DMS 273 (cell line): ENCODE data around the gene AKR1B1.

Source experiments
- DNase-seq: peaks from one replicate; lab custom pipeline; 2025; ENCODE audit not compliant: unreplicated experiment; lab: John Stamatoyannopoulos, UW

Gene AKR1B1

DNA sequence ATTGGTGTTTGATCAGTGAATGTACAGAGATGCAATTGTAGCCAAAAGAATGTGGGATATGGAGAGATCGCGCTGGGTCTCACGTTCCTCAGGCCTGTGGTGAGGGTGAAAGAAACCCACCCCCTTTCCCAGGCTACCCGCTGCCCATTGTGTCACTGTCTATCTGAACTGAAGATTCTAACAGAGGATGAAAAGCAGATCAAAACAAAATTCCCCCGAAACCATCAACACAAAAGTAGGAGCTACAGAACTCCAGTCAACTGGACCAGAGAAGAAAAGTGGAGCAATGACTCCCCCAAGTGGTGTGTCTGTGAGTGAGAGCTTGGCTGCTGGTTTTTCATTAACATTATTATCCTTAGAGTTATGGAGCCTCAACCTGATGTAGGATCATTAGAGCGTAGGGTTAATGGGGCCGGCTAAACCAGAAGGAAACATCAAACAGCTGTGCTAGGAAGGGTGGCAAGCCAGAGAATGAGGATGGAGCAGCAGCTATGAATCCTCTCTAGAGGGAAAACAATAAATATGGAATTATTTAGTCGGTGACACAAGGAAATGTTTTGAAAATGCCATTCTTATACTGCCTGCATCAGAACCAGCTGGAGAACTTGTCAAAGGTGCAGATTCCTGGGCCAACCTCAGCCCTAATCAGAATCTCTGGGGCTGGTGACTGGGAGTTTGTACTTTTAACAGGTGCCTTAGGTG lies 38.3 kb downstream of the AKR1B1 start:
- DNase-seq: peak; percentile 90

DNA sequence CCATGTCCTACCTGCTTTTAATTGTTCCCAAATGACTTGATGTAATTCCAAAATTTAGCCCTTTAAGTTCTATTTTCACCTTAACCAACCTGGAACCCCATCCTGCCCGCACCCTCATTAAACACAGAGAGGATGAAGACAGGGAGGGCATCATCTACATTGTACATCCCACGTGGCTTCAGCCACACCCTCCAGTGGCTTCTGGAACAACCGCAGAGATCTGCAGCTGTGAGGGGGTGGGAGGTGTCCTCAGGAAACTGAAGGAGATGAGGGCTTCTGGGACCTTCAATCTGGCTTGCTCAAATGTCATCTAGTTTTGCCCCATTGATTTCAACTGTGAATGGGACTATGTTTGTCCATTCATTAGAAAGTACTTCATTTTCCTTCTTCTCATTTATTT lies 39.0 kb downstream of the AKR1B1 start:
- no peak for DNase-seq

DNA sequence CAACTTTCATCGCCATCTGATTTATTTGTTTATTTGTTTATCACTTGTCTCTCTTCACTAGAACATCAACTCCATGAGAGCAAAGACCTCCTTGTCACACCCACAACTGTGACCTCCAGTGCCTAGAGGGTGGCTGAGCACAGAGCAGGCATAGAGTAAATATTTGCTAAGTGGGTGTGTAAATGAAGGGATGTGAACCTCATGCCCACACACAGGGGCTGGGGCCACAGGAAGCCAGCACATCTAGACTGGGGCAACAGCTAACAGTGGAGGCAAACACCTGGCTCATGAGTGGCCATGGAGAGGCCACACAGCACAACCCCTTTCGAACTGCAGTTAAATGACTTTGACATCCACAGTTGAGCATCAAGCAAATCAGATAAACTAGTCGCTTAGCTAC lies 39.8 kb downstream of the AKR1B1 start:
- DNase-seq: no peak

DNA sequence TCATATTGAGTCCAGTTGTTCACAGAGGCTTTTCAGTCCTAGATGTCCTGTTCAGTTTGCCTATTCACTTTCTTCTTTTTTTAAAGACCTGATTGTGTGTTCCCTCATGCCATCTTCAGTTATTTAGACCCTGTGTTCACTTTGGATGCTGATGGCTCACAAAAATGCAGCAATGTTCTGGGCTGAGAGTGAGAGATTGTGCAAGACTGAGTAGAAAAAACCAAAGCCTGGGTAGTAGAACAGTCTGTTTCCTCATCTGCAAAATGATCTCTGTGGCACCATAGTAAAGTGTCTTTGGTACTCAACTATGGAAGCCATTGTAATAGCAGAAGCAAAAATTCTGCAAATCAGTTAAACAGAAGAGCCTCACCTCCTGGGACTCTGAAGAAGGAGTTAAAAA lies 43.2 kb downstream of the AKR1B1 start:
- DNase-seq: no peak

DNA sequence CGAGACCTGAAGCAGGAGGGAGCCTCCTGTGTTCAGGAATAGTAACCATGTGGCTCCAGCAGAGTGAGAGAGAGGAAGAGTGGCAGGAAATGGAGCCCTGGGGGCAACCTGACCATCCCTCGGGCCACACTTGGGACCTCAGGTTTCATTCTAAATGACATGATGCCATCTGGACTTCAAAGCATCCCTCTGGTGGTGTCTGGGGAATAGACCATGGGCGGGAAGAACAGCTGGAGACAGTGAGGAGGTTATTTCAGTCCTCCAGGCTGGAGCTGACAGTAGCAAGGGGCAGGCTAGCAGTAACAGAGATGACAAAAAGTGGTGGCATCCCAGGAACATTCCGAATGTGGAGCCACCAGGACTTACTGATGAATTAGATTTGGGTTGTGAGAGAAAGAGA lies 44.8 kb downstream of the AKR1B1 start:
- DNase-seq: peak; percentile 59

DNA sequence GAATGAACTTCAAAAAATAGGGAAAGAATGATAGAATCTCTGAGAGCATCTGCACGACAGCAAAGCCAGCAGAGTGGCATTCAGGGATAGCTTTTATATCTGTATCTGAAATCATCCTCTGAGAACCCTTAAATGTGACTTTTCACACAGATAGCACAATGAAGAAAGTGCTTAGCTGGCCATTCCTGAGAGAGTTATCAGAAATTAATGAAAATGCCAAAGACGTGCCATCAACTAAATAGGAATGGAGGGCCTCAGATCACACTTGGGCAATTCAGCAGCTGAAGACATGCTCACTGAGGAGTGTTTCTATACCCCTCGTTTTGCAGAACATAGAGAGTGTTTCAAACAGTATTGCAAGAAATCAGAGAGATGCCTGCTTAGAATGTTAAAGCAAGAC lies 51.6 kb downstream of the AKR1B1 start:
- DNase-seq: no peak

DNA sequence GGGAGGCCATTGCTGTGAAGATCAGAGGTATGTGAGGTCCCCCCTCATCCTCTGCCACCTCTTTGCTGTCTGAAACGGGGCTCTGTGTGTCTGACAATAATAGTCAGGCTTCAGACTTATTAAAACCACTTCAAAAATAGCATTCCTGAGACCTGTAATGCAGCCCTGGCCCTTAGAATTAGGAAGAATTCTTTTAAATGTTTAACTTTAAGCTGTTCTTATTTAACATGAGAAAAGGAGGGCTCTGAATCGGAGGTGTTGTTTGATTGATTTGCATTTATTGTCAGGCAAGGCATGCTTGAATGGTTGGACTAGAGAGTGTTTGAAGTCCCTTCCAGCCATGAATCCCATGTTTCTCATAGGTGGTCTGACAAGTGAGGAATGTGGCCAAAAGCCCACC lies 52.5 kb downstream of the AKR1B1 start:
- DNase-seq: no peak

DNA sequence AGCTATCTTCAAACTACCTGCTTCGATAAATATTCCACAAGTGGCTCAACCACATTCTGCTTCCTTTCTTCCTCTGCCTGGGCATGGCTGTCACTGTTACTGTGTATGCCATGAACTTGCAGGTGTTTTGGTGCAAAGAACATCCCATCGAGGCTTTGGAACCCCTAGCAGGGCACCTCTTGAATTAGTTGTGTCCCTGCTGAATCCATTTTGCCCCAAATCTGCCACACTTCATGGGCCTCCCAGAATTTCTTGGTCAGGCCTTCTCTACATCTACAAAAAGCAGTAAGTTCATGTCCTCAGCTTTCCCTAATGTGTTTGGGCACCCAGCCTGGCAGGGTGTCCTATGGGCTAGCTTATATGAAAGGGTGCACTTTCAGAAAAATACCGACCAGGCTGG lies 53.6 kb downstream of the AKR1B1 start:
- no peak for DNase-seq

DNA sequence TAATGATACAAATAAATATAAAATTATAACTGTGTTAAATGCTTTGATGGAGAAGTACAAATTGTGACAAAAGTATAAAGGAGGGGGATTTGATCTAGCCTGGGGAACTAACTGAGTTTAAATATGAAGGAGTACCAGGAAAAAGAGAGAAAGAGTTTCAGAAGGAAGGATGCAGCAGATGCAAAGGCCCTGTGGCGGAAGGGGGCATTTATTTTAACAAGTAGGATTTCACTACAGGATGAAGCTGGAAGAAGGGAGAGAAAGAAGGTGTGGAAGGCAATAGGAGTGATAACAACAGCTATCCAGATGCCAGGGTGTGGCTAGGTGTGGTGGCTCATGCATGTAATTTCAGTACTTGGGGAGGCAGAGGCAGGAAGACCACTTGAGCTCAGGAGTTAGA lies 55.8 kb downstream of the AKR1B1 start:
- DNase-seq: no peak

DNA sequence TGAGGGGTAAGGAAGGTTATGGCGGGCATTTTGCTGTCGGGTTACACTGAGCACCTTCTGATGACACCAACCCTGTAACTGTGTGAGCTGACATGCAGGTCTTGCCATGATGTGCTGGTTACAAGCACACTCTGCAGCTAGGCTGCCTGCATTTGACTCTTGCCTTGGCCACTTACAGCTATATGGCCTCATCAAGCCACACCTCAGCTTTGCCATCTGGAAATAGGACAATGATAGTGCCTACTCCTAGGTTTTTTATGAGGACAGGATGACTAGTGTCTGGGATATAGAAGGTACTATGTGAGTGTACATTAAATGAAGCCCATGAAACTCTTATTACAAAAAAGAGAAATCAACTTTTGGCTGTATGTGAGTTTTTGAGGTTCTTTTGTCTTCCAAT lies 58.0 kb downstream of the AKR1B1 start:
- DNase-seq: no peak

DNA sequence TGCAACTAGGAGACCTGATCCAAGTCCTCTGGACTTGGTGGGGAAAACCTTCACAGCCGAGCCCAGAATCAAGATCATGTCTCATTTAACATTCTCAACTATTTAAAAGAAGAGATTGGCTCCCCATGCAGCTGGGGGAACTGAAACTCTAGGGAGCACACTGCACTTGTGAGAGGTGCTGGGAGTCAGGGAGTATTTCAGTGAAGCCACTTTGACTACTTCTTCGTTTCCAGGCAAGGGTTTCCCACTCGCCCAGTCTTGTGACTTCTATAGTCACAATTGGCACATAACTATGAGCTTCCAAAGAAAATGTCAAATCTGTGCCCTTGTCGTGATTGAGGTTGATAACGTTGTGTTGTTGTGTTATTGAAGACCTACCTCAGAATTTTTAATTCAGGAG lies 62.9 kb downstream of the AKR1B1 start:
- no peak for DNase-seq

DNA sequence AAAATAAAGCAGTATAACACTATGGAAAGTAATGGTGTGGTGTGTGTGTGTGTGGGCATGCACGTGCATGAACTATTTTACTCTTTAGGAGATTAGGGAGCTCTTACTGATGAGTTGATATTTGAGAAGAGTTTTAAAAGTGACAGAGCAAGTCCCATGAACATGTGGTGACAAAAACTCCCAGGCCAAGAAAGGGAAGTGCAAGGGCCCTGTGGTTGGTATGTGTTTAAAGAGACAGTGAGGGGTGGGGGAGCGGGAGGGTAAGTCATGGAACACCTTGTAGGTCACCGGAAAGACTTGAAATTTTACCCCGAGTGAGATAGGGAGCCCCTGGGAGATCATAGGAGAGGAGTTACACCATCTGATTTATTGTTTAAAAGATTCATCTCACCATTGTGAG lies 63.3 kb downstream of the AKR1B1 start:
- DNase-seq: no peak

DNA sequence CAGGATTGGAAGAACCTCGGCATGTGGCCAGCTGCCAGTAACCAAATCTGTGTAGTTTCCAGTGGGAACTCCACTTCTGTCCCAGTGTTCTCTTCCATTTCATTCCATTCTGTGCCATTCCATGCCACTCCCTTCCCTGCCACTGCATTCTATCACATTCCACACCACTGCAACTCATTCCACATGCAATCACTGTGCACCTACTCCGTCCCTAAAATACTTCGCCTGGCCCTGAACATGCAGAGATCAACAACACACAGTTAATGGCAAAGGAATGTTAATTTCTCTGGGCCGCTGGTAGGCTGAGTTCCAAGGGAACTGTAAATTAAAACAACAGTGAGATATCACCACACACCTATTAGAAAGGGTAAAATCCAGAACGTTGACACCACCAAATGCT lies 64.8 kb downstream of the AKR1B1 start:
- no peak for DNase-seq
